Measurements from ENCODE around the gene ST6GALNAC4.

DNA sequence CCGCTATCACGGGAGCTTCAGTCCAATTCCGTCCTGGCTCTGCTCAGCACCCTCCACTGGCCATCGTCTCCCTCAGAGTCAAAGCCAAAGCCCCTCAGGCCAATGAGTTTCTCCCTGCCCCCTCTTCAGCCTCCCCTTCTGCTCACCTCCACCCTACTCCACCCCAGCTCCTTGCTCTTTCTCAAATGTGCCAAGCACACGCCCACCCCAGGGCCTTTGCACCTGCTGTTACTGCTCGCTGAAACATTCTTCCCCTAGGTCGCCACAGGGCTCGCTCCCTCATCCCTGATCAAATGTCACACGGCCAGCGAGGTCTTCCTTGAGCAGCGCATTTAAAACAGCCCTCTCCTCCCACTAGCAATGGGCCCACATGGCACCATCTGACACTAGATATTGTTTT lies 56.1 kb downstream of the ST6GALNAC4 start:
- TF ChIP-seq CTCF (conservative IDR thresholded peaks at IDR 0.05) = no peak
- TF ChIP-seq ZFX (IDR thresholded peaks at IDR 0.05) = no peak
